Stimulated activated CD4-positive, alpha-beta T cell treated with anti-CD3 and anti-CD28 coated beads, Interleukin-12 subunit alpha, Interleukin-12 subunit beta, amount 100 ng/mL, for 48 hours (primary cell): ENCODE results near the gene MAP1LC3B2.

ENCODE experiments used
- DNase-seq, 3 donors: peaks; one replicate each; pipeline ENCODE4 v3.0.0-alpha.2; 2020; ENCODE audit warnings: low read depth in 2 of 3, low spot score in 1 of 3

The MAP1LC3B2 gene

GRCh38 chr12:116559162-116559935 is at the start of gene MAP1LC3B2:
Gene MAP1LC3B2, plus strand, starts transcription at chr12:116559381. Its CDS starts 16,562 bp downstream, at chr12:116575943.
- peak; percentile 57 to 63 (median 59) for DNase-seq

DNA sequence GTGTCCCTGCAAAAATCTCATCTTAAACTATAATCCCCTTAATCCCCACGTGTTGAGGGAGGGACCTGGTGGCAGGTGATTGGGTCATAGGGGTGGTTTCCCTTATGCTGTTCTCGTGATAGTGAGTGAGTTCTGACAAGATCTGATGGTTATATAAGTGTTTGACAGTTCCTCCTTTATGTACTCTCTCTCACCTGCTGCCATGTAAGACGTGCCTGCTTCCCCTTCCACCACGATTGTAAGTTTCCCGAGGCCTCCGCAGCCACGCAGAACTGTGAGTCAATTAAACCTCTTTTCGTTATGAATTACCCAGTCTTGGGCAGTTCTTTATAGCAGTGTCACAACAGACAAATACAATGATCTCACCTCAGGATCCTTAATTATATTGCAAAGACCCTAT is 45.2 kb upstream of the MAP1LC3B2 start:
- no peak for DNase-seq

DNA sequence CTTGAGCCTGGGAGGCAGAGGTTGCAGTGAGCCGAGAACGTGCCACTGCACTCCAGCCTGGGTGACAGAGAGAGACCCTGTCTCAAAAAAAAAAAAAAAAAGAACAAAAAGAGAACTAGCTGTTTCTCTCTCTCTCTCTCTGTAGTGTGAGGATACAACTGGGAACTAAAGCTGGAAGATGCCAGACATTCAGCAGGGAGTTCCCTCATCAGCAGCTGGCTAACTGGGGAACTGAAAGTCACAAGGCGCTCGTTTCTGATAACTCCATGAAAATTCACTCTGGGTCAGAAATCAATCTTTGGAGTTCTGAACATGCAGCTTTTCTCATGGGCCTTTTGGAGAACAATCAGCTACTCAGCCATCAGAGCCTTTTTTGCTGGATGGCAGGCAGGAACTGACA is 43.5 kb upstream of the MAP1LC3B2 start:
- DNase-seq: no peak

GRCh38 chr12:116516657-116517056 is 42.5 kb upstream of the MAP1LC3B2 start:
- no peak for DNase-seq

DNA sequence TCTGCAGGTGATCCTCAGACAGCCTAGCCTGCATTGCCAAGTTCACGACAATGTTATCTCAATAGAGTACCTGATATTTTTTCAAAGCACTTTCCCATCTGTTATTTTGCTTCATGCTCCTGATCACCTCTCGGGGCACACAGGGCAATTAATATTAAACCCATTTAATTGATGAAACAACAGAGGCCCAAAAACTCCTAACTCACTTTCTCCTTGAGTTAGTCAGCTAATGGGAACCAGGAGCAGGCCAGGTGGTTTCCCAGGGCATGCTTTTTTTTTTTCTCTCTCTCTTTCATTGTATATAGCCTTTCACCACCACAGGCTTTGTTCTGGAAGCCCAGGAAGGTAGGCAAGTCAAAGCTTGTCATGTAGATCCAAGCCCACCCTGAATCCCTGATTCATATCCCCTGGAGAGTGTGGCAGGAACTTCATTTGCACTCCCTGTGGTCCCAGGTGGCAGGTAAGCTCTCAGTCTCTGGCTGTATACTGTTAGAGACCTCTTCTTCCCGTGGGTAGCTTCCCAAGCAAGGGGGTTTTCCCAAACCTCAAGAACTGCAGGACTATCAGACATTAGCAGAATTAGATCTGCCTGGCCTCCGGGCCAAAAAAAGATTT is 41.6 kb upstream of the MAP1LC3B2 start:
- no peak for DNase-seq

DNA sequence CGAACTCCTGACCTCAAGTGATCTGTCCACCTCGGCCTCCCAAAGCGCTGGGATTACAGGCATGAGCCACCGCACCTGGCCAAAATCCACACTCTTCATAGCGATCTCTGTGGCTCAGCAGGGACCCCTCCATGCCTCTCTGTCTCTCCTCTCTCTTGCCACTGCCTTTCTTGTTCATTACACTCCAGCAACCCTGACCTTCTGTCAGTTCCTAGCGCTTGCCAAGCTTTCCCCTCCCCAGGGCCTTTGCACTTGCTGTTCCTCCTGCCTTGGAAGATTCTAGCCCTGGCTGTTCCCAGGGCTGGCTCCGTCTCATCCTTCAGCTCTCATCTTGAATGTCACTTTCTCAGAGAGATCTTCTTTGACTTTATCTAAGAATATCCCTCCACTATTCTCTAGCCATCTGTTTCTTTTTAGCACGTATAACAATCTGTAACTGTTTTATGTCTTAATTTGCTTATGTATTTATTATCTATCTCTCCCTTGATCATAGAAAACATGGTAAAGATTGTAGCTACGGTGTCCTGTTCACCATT is 38.9 kb upstream of the MAP1LC3B2 start:
- no peak for DNase-seq

GRCh38 chr12:116520801-116521471 is 38.2 kb upstream of the MAP1LC3B2 start:
- no peak for DNase-seq

- DNase-seq: no peak
These were observed 34.9 kb upstream of the MAP1LC3B2 start for GRCh38 chr12:116524311-116524710.

DNA sequence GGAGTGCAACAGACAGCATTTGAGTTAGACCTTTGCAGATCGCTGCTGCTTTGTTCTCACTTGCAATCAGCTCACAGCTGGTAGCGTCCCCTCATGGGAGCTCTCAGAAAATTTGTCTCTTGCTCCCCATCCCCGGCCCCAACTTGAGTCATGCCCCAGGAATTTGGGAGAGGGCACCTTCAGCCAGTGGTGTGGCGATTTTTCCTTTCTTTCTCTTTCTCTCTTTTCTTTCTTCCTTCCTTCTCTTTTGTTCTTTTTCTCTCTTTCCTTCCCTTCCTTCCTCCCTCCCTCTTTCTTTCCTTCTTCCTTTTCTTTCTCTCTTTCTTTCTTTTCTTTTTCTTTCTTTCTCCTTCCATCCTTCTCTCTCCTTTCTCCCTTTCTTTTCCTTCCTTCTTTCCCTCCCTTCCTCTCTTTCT is 34.2 kb upstream of the MAP1LC3B2 start:
- no peak for DNase-seq

DNA sequence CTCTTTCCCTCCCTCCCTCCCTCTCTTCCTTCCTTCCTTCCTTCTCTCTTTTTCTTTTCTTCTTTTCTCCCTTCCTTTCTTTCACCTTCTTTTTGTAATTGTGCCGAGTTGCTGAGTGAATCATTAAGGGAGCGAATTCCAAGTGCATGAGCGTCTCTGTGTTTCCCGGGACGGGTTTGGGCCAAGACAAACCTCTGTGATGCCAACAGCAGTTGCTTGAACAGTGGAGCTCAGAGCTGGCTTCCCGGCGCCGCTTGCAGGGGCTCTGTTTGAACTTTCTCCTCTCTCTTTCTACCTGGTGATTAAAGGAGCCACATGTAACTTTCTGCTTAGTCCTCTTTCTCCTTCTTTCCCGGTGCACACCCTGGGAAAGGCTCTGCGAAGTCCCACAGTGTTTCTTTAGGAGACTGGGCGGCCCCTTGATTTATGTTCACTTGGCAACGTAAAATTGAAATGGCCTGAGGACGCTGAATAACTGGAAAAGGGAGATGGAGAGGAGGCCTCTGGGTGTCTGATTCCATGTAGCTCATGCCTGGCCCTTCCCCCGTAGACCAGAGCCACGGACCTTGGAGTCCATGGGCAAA is 33.7 kb upstream of the MAP1LC3B2 start:
- no peak for DNase-seq

DNA sequence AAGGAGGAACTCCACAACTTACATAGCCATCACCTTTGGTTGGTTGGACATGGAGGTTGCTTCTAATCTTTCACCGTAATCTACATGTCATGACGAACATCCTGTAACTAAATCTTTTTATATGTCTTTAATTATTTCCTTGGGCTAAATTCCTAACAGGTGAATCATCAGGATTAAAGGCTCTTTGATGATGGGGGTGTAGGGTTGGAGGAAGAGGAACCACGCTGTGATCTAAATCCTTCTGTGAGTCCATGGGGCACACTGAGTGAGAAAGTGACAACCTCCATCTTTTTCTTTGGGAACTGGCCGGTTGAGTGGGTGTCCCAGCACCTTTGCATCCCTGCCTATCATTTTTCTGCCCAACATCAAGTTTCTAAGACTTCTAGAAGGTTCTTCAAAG is 31.1 kb upstream of the MAP1LC3B2 start:
- DNase-seq: no peak

GRCh38 chr12:116528498-116528897 is 30.7 kb upstream of the MAP1LC3B2 start:
- DNase-seq: no peak

- no peak for DNase-seq
These were observed 30.1 kb upstream of the MAP1LC3B2 start for GRCh38 chr12:116529048-116529447.

DNA sequence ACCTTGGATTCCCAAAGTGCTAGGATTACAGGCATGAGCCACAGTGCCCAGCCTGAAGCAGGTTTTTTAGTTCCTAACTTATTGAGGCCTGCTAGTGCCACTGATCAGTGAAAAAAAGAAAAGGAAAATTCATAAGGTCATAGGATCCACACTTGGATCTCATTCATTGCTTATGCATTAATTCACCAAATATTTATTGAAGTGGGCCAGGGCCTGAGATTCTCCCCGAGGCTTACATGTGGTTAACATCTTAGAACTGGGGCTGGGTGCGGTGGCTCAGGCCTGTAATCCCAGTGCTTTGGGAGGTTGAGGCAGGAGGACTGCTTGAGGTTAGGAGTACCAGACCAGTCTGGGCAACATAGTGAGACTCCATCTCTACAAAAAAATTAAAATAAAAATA is 29.5 kb upstream of the MAP1LC3B2 start:
- DNase-seq: no peak

DNA sequence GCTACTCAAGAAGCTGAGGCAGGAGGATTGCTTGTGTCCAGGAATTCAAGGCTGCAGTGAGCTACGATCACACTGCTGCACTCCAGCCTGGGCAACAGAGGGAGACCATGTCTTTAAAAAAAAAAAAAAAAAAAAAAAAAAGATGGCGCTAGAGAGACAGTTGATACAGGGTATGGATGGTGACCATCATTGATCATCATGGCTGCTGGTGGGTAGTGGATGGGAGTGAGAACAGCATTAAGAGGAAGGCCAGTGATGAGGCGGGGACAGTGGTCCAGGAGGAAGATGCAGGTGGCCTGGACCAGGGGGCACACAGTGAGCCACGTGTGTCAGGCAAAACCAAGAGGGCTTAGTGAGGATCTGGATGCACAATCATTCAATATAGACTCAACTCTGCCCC is 26.8 kb upstream of the MAP1LC3B2 start:
- DNase-seq: no peak

GRCh38 chr12:116532986-116533342 is 26.2 kb upstream of the MAP1LC3B2 start:
- DNase-seq: no peak

DNA sequence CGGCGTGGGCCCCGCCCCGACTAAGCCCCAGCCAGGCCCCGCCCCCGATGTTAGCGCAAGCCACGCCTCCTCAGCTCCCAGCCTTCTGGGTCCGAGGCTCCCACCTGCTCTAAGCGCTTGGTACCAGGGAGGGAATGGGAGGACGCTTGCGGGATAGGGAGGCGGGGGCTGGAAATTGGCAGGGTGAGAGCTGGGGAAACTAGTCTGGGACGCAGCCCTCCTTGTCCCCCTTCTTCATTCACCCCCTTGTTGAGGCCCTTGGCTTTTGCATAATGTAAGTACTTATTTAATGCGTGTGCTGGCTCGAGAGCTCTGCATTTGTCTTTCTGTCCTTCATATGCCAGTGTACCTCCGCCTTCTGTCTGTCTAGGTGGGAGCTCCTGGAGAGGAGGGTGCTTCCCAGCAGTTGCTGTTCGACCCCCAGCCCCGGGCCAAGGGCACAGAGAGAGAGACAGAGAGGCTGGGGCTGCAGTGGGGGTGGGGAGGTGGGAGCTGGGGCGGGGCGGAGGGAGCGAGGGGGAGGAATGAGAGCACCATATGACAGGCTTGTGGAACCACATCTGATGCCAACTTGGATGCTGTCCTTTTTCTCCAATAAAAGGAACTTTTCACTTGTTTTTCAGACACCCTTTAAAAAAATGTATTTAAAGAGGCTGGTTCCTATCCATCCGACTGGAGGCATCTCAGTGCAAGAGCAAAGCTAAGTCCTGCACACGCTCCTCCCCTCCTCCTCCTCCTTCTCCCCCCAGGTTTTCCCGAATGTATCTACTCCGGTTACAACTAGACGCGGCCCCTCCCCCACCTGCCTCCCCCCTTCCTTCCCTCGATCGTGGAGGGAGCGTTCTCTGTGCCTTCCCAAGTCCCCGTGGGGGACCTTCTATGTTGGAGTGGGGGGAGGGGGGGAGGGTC is 25.6 kb upstream of the MAP1LC3B2 start:
- peak; percentile 49 to 76 (median 72) for DNase-seq

- DNase-seq: no peak
These were observed 24.7 kb upstream of the MAP1LC3B2 start for GRCh38 chr12:116534311-116535121.

- DNase-seq: no peak
These were observed 23.9 kb upstream of the MAP1LC3B2 start for GRCh38 chr12:116535241-116535640.
